ENCODE results near the gene PDE4A. TPM values are rescaled to one million over a fixed set of nuclear protein-coding genes. Genes with fewer than 3 reads are reported as not detected.

PDE4A gene
- polyA plus RNA-seq, 2 donors = 1.2 to 1.3 TPM

Other genes starting within 250 kb of the PDE4A start
- 10 to 100 TPM; 32.1 to 42.6 TPM for gene DNMT1, start 225.6 kb upstream of the PDE4A start, polyA plus RNA-seq
- gene S1PR2, start 189.2 kb upstream of the PDE4A start, polyA plus RNA-seq = 1 to 10 TPM in 1 of 2 donors, under 1 TPM in 1; 0.71 to 1.2 TPM
- gene MRPL4, start 168.3 kb upstream of the PDE4A start, polyA plus RNA-seq = 10 to 100 TPM; 25.7 to 71.6 TPM
- gene ICAM1, start 149.4 kb upstream of the PDE4A start, polyA plus RNA-seq = 1 to 10 TPM; 4.8 to 8.8 TPM
- gene ICAM4, start 133.6 kb upstream of the PDE4A start, polyA plus RNA-seq = under 1 TPM; 0.12 to 0.26 TPM
- gene ICAM5, start 130.6 kb upstream of the PDE4A start, polyA plus RNA-seq = under 1 TPM; 0.27 to 0.45 TPM
- gene ZGLP1, start 110.7 kb upstream of the PDE4A start, polyA plus RNA-seq = 1 to 10 TPM; 2.0 to 8.2 TPM
- 10 to 100 TPM; 18.3 to 18.5 TPM for gene FDX2, start 104.5 kb upstream of the PDE4A start, polyA plus RNA-seq
- gene RAVER1, start 87.0 kb upstream of the PDE4A start, polyA plus RNA-seq = 1 to 10 TPM; 7.1 to 8.2 TPM
- gene ICAM3, start 80.9 kb upstream of the PDE4A start, polyA plus RNA-seq = 1 to 10 TPM; 3.8 to 5.8 TPM
- 10 to 100 TPM; 56.2 to 96.8 TPM for gene TYK2, start 40.0 kb upstream of the PDE4A start, polyA plus RNA-seq
- gene CDC37, start 17.0 kb upstream of the PDE4A start, polyA plus RNA-seq = 100 to 1,000 TPM; 162 to 206 TPM
- gene KEAP1, start 82.8 kb downstream of the PDE4A start, polyA plus RNA-seq = 10 to 100 TPM; 54.2 to 63.9 TPM
- gene S1PR5, start 96.9 kb downstream of the PDE4A start, polyA plus RNA-seq = 10 to 100 TPM in 1 of 2 donors, 1 to 10 TPM in 1; 9.4 to 12.1 TPM
- gene ATG4D, start 123.4 kb downstream of the PDE4A start, polyA plus RNA-seq = 10 to 100 TPM; 43.9 to 53.6 TPM
- 10 to 100 TPM; 16.4 to 25.3 TPM for gene KRI1, start 145.5 kb downstream of the PDE4A start, polyA plus RNA-seq
- 10 to 100 TPM in 1 of 2 donors, 1 to 10 TPM in 1; 4.6 to 11.7 TPM for gene CDKN2D, start 148.4 kb downstream of the PDE4A start, polyA plus RNA-seq
- 10 to 100 TPM; 54.2 to 55.4 TPM for gene AP1M2, start 166.8 kb downstream of the PDE4A start, polyA plus RNA-seq
- 10 to 100 TPM; 70.5 to 76.8 TPM for gene SLC44A2, start 205.0 kb downstream of the PDE4A start, polyA plus RNA-seq
- gene ILF3, start 233.8 kb downstream of the PDE4A start, polyA plus RNA-seq = 100 to 1,000 TPM in 1 of 2 donors, 10 to 100 TPM in 1; 84.2 to 107 TPM